ENCODE results near the gene ADCY9. TPM values are rescaled to one million over a fixed set of nuclear protein-coding genes. Genes with fewer than 3 reads are reported as not detected.

ADCY9 gene
- total RNA-seq, 1 experiment from 2014 or later: 7.0 TPM

GRCh38 chr16:4003576-4003975, 112.7 kb downstream of the ADCY9 start:
- Histone ChIP-seq H3K9me3 (ENCODE audit: low read depth, low read length, poor library complexity, severe bottlenecking) (no peaks in the 10 kb centered on the region), H3K4me3 (ENCODE audit: low read depth, low read length, poor library complexity, severe bottlenecking) (no peak overlapping the region), H3K27ac (ENCODE audit: low read depth, low read length, poor library complexity, severe bottlenecking) (no peak overlapping the region), H3K4me1 (ENCODE audit: insufficient read depth, low read length, poor library complexity, severe bottlenecking) (peaks cover 25% of the 10 kb centered on the region), H3K36me3 (ENCODE audit: insufficient read depth, low read length, poor library complexity, severe bottlenecking) (no peaks in the 10 kb centered on the region), H3K27me3 (replicated peaks; ENCODE audit: insufficient read depth, low read depth, low read length, poor library complexity) (no peaks in the 10 kb centered on the region)
- CTCF ChIA-PET: no interaction called here
- POLR2A ChIA-PET (ENCODE audit: low non-redundant PET): no interaction called here
- DNase-seq (ENCODE audit: low spot score): no peak
- TF ChIP-seq CTCF (conservative IDR thresholded peaks at IDR 0.05; ENCODE audit: low read depth, low read length) (no peak), EZH2 (IDR thresholded peaks at IDR 0.05; ENCODE audit: borderline replicate concordance, low read depth, low read length, poor library complexity, severe bottlenecking) (no peak)
- no TSS peak for BruUV-seq (replicated peaks)
- intact Hi-C loops (cut with micrococcal nuclease; ENCODE audit: unreplicated experiment): no loop called here

- H3K4me1 ChIP-seq (ENCODE audit: insufficient read depth, low read length, poor library complexity, severe bottlenecking): peaks cover 28% of the 10 kb centered on the region
- H3K27ac ChIP-seq (ENCODE audit: low read depth, low read length, poor library complexity, severe bottlenecking): no peak overlapping the region
- no peaks in the 10 kb centered on the region for H3K9me3 ChIP-seq (ENCODE audit: low read depth, low read length, poor library complexity, severe bottlenecking)
- no peak for DNase-seq (ENCODE audit: low spot score)
- H3K36me3 ChIP-seq (ENCODE audit: insufficient read depth, low read length, poor library complexity, severe bottlenecking): no peaks in the 10 kb centered on the region
- no peaks in the 10 kb centered on the region for H3K27me3 ChIP-seq (replicated peaks; ENCODE audit: insufficient read depth, low read depth, low read length, poor library complexity)
- POLR2A ChIA-PET (ENCODE audit: low non-redundant PET): no interaction called here
- no TSS peak for BruUV-seq (replicated peaks)
- TF ChIP-seq CTCF (conservative IDR thresholded peaks at IDR 0.05; ENCODE audit: low read depth, low read length) (no peak), EZH2 (IDR thresholded peaks at IDR 0.05; ENCODE audit: borderline replicate concordance, low read depth, low read length, poor library complexity, severe bottlenecking) (no peak)
- CTCF ChIA-PET: no interaction called here
- intact Hi-C loops (cut with micrococcal nuclease; ENCODE audit: unreplicated experiment): no loop called here
- H3K4me3 ChIP-seq (ENCODE audit: low read depth, low read length, poor library complexity, severe bottlenecking): no peak overlapping the region
Measured at GRCh38 chr16:4003166-4003565, 113.1 kb downstream of the ADCY9 start.

GRCh38 chr16:4002121-4002520, 114.1 kb downstream of the ADCY9 start:
- intact Hi-C loops (cut with micrococcal nuclease; ENCODE audit: unreplicated experiment): no loop called here
- CTCF ChIA-PET: no interaction called here
- TF ChIP-seq EZH2 (IDR thresholded peaks at IDR 0.05; ENCODE audit: borderline replicate concordance, low read depth, low read length, poor library complexity, severe bottlenecking) (no peak), CTCF (conservative IDR thresholded peaks at IDR 0.05; ENCODE audit: low read depth, low read length) (no peak)

More at GRCh38 chr16:4002121-4002520, 114.1 kb downstream of the ADCY9 start:
- Histone ChIP-seq H3K36me3 (ENCODE audit: insufficient read depth, low read length, poor library complexity, severe bottlenecking) (no peaks in the 10 kb centered on the region), H3K27ac (ENCODE audit: low read depth, low read length, poor library complexity, severe bottlenecking) (no peak overlapping the region), H3K27me3 (replicated peaks; ENCODE audit: insufficient read depth, low read depth, low read length, poor library complexity) (no peaks in the 10 kb centered on the region), H3K4me3 (ENCODE audit: low read depth, low read length, poor library complexity, severe bottlenecking) (no peak overlapping the region), H3K9me3 (ENCODE audit: low read depth, low read length, poor library complexity, severe bottlenecking) (no peaks in the 10 kb centered on the region), H3K4me1 (ENCODE audit: insufficient read depth, low read length, poor library complexity, severe bottlenecking) (peaks cover 28% of the 10 kb centered on the region)
- BruUV-seq (replicated peaks): no TSS peak
- POLR2A ChIA-PET (ENCODE audit: low non-redundant PET): no interaction called here
- DNase-seq (ENCODE audit: low spot score): no peak

Data from A673 (cell line).